Panc1 (cell line): ENCODE measurements around the gene PNP.

Experiments used
- CTCF ChIP-seq: fragments of 450-650 bp; IDR thresholded peaks from 2 replicates; pipeline ENCODE4 v1.5.1; 2017; ENCODE audit warnings: mild to moderate bottlenecking
- REST ChIP-seq, 2 experiments: IDR thresholded peaks; 2 replicates each; pipeline ENCODE4 v1.6.1; 2011 to 2012; ENCODE audit warnings: low read depth in 2 of 2, control low read depth in 1 of 2, low read length in 1 of 2, mild to moderate bottlenecking in 1 of 2, moderate library complexity in 1 of 2; ENCODE audit not compliant: insufficient read depth in 1 of 2

DNA sequence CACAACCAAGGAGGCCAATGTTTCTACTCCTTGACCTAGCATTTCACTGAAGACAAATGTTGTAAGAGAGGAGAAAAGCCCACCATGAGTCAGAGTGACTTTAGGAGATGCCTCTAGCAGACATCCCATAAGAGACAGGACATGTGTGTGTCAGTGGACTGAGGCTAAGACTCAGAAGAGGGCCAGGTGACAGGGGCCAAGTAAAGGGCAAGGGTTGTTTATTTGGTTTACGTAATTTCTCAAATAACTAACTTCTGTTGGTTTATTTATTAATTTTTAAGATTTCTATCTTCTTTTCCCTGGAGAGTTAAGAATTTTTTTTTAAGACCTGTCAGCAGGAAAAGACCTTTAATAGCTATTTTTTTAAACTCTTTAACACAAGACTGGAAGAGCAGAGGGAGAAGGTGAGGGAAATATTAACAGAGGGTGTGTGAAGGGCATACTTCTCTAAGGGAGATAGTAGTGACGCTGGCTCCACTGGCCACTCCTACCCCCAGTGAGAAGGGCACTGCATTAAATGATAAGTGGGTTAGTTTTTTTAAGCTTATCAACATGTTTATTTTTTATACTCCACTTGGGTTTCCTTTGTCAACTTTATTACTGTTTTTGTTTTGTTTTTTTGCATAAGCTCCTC is 3.4 kb downstream of the PNP start:
- no peak for TF ChIP-seq CTCF
- no peak for TF ChIP-seq REST (IDR thresholded peaks at IDR 0.05; ENCODE audit: insufficient read depth in 1 of 2, low read depth in 2 of 2, low read length in 1 of 2)
